COLO668 (cell line): ENCODE data around the gene RBM19.

Experiments
- DNase-seq: peaks from one replicate; lab custom pipeline; 2025; ENCODE audit not compliant: unreplicated experiment; lab: John Stamatoyannopoulos, UW

Gene RBM19

GRCh38 chr12:113837528-113838296 is 128.4 kb downstream of the RBM19 start:
- no peak for DNase-seq

DNA sequence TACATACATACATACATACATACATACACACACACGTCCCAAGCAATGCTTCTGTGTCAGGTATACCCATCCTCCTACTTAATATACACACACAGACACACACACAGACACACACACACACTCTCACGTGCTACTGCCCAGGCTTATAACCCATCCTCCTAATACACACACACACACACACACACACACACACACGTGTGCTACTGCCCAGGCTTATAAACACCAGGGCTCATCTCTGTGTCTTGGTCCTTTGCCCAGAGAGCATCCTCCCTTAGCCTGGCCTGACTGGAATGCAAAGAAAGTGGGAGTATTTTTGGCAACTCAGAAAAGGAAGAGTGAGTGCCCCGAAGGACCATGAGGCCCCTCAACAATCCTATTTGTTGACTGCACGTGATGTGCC is 129.0 kb downstream of the RBM19 start:
- no peak for DNase-seq

GRCh38 chr12:113835896-113836295 is 130.2 kb downstream of the RBM19 start:
- no peak for DNase-seq

- no peak for DNase-seq
These were observed 130.7 kb downstream of the RBM19 start for GRCh38 chr12:113835433-113835832.

GRCh38 chr12:113833422-113833821 is 132.7 kb downstream of the RBM19 start:
- DNase-seq = no peak

- no peak for DNase-seq
These were observed 134.6 kb downstream of the RBM19 start for GRCh38 chr12:113831476-113831875.

DNA sequence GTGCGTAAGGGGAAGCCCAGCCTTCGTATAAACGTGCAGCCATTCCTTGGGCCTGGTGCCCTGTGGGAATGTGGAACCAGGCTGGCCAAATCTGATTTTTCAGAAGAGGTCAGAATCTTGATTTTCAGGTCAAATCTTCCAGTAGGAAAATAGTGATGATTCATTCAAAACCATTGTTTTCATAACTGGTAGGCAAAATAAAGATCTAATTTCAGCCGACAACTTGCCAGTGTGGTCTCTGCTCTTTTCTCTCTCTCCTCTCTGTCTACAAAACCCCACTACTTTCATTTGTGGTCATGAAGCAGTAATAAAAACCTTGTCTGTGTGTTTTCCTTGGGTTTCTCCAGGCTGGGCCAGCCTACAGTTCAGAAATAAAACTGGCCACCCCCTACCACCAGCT is 135.1 kb downstream of the RBM19 start:
- DNase-seq = no peak

DNA sequence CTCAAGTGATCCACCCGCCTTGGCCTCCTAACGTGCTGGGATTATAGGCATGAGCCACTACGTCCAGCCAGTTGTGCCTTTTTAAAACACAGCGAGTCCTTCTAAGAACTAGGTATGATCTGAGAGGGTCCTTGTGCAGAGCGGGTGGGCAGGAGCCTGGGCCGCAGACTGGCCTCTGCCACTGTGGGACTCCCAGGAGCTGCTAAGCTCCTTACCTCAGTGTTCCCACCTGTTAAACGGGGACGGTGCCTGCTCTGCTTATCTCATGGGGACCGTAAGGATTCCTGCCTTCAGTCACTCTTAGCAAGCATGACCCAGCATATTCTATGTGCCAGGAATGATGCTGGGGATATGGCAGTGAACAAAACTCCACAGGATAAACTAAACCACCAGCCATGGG is 136.9 kb downstream of the RBM19 start:
- no peak for DNase-seq

DNA sequence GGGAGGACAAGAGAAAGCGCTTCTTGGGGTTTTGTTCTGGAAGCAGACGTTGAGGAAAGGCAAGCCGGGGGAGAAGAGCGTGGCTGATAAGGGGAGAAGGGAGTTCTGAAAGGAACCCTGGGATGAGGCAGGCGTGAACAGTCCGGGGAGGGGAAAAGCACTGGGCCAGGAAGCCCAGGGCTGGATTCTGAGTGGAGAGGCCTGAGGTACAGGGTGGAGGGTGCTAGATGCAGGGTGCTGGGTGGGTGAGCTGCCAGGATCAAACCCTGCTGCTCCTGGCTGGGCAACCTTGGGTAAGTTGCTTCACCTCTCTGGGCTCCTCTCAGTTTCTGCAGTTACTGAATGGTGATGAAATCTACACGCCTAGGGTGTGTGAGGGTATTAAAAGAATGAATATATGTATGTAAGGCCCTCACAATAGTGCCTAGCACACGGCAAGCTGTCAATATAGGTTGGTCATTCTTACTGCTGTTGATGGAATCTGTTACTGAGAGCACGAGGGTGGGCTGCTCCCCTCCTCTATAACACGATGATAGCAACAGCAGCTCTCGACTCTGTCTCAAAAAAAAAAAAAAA is 138.5 kb downstream of the RBM19 start:
- no peak for DNase-seq

DNA sequence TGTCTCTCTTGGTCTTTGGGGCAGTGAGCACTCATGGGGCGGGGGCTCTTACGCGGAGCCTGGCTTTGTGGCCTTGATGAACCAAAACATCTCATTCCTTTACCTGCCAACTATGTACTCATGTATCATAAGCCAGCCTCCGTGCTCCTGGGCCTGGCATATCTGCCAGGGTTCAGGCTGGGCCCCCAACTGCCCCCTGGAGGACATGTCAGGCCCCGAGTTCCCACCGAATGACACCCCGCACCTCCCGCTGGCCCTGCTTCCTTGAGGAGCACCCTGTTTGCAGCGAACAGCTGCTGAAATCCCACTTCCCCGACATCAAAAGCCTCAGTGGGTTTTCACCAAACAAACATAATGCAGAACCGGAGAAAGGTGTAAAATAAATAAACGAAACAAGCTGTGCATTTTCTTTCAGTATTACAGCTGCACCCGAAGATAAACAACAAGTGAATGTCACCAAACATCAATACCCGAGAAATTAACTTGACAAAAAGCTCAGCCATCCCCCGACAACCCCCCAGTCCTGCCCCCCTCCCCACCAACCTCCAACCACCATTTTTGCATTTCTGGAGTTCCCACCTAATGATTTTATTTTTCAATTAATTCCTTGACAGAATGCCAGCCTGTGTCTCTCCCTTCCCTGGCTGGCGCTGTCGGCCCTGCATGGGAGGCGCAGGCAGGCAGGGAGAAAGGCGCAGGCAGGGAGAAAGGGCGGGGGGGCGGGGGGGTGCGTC is 139.2 kb downstream of the RBM19 start:
- no peak for DNase-seq

GRCh38 chr12:113825705-113826104 is 140.4 kb downstream of the RBM19 start:
- DNase-seq = no peak

DNA sequence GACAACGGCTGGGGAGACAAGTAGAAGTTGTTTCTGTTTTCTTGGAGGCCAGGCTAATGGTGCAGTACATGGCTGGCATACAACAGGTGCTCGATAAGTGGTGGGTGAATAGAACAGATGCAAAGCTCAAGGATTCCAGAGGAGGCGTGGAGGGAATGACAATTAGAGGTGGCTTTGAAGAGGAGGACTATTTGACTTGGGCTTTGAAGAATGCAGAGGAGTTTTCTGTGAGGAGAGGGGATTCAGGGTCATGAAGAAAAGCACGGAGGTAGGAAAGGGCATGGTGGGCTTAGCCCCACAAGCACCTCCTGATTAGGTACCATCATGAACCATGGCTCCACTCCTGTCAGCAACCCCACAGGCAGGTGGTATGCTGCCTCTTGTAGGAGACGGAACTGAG is 142.3 kb downstream of the RBM19 start:
- DNase-seq = no peak

- no peak for DNase-seq
These were observed 143.1 kb downstream of the RBM19 start for GRCh38 chr12:113823016-113823415.

DNA sequence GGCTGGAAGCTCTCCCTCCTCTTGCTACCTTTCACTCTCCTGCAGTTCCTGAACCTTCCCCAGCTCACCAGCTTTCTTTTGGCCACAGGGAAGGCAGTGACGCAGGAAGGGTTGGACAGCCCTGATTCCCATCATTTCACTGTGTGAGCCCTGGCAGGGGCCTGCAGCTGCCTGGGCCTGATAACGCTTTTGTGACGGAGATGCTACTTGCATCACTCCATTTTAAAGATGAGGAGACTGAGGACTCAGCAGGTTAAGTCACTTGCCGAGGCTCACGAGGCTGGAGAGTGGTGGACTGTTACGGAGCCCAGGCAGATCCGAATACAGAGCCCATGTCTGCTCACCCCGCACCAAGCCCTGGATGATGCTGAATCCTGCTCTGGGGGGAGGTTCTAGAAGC is 145.3 kb downstream of the RBM19 start:
- no peak for DNase-seq

GRCh38 chr12:113820309-113820708 is 145.8 kb downstream of the RBM19 start:
- DNase-seq = no peak

DNA sequence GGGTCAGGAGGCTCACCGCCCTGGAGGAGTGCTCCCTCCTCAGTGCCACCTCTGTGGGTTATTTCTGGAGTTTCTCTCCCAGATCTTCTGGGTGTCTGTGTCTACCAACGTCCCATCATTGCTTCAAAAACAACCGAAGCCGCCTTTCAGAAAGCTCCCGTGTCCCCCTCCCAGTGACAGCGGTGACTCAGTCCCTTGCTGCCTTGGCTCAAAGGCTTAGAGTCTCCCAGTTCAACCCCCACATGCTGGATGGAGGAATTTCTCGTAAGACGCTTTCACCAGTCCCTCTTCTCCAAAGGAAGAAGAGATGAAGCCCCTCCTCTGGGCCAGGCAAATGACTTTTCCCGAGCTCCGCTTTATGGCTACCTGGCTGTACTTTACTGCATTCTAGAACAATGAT is 146.6 kb downstream of the RBM19 start:
- no peak for DNase-seq

DNA sequence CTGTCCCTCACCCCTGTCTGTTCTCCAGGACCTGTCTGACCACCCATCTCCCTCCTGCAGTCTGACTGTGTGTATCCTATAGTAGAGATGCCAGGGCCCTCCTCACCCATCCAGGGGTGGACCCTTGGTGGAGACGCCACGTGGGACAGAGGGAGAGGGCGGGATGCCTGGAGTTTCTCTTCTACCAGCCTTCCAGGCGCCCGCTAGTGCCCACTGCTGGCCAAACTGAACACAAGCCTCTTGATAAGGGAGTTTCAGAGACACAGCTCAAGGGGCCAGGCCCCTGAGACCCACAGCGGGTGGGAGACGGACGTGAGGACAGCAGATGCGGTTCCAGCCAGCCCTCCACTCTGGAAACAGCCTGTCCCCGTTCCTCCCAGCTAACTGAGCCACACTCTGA is 147.3 kb downstream of the RBM19 start:
- no peak for DNase-seq

GRCh38 chr12:113818283-113818682 is 147.8 kb downstream of the RBM19 start:
- DNase-seq = no peak

- no peak for DNase-seq
These were observed 149.3 kb downstream of the RBM19 start for GRCh38 chr12:113816866-113817265.

- DNase-seq = no peak
These were observed 151.1 kb downstream of the RBM19 start for GRCh38 chr12:113815031-113815430.

DNA sequence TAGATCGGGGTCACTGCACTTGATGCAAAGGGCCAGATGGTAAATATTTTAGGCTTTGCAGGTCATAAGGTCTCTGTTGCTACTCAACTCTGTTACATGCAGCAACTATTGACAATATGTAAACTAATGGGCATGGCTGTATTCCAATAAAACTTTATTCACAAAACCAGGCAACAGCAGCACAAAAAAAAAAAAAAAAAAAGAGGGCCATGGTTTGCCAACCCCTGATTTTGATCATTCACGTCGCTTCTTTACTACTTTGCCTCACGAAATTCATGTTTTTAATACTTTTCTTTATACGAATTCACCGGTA is 152.9 kb downstream of the RBM19 start:
- no peak for DNase-seq

GRCh38 chr12:113812411-113813228 is 153.5 kb downstream of the RBM19 start:
- no peak for DNase-seq
